Neural cell (in vitro differentiated cells): ENCODE data around the gene LZTS2. TPM values are rescaled to one million over a fixed set of nuclear protein-coding genes. Genes with fewer than 3 reads are reported as not detected.
A peak's percentile ranks its signal among the peaks of the same experiment; 100 is the strongest.

Source experiments
- H2AFZ ChIP-seq: fragments of 200-600, 300-800 bp; sonication (generic), shearing (Covaris generic); 2 replicates; pipeline ENCODE4 v1.6.0; 2014; ENCODE audit warnings: low read depth, mild to moderate bottlenecking, antibody characterized with exemption, low read length, moderate library complexity
- H3F3A ChIP-seq: fragments of 200-600 bp; shearing (Covaris generic); 2 replicates; pipeline ENCODE4 v1.6.1; 2016; ENCODE audit warnings: mild to moderate bottlenecking, moderate library complexity, mixed read lengths, antibody characterized with exemption, low read length; ENCODE audit not compliant: insufficient read depth, poor library complexity, severe bottlenecking
- H3K27ac ChIP-seq: fragments of 200-600, 300-800 bp; sonication (generic), shearing (Covaris generic); 2 replicates; pipeline ENCODE4 v1.5.1; 2014; ENCODE audit warnings: mild to moderate bottlenecking, low read length, moderate library complexity
- H3K27me3 ChIP-seq: fragments of 300-800, 200-600 bp; sonication (generic), shearing (Covaris generic); 2 replicates; pipeline ENCODE4 v1.6.0; 2014; ENCODE audit warnings: mild to moderate bottlenecking, low read depth, low read length, moderate library complexity; ENCODE audit not compliant: insufficient read depth
- H3K36me3 ChIP-seq: fragments of 300-800, 200-600 bp; sonication (generic), shearing (Covaris generic); 2 replicates; pipeline ENCODE4 v1.5.1; 2014; ENCODE audit warnings: mild to moderate bottlenecking, antibody characterized with exemption, low read length, moderate library complexity; ENCODE audit not compliant: insufficient read depth
- H3K4me2 ChIP-seq: fragments of 300-800, 200-600 bp; sonication (generic), shearing (Covaris generic); 2 replicates; pipeline ENCODE4 v1.6.0; 2014; ENCODE audit warnings: mild to moderate bottlenecking, low read length
- H3K4me3 ChIP-seq: fragments of 300-800, 200-600 bp; sonication (generic), shearing (Covaris generic); 2 replicates; pipeline ENCODE4 v1.5.1; 2014; ENCODE audit warnings: mild to moderate bottlenecking, low read length, moderate library complexity
- H3K79me2 ChIP-seq: fragments of 200-600 bp; shearing (Covaris generic); replicated peaks from 2 replicates; pipeline ENCODE4 v1.6.0; 2014; ENCODE audit warnings: mild to moderate bottlenecking, low read length, moderate library complexity; ENCODE audit not compliant: insufficient read depth
- H3K9ac ChIP-seq: fragments of 300-800, 200-600 bp; sonication (generic), shearing (Covaris generic); 2 replicates; pipeline ENCODE4 v1.6.1; 2016; ENCODE audit warnings: mild to moderate bottlenecking, low read length, mixed read lengths
- H3K9me2 ChIP-seq: fragments of 200-600 bp; shearing (Covaris generic); 2 replicates; pipeline ENCODE4 v1.6.1; 2016; ENCODE audit warnings: mild to moderate bottlenecking, low read length, mixed read lengths; ENCODE audit not compliant: insufficient read depth
- H3K9me3 ChIP-seq: fragments of 200-600, 300-800 bp; sonication (generic), shearing (Covaris generic); 2 replicates; pipeline ENCODE4 v1.6.1; 2016; ENCODE audit warnings: mild to moderate bottlenecking, mixed run types, low read length, moderate library complexity, mixed read lengths
- H4K20me1 ChIP-seq: fragments of 200-600 bp; shearing (Covaris generic); 2 replicates; pipeline ENCODE4 v1.6.1; 2016; ENCODE audit warnings: mild to moderate bottlenecking, mixed run types; ENCODE audit not compliant: insufficient read depth
- EP300 ChIP-seq: fragments of 450-650 bp; conservative IDR thresholded peaks from 2 replicates; pipeline ENCODE4 v1.6.1; 2014; ENCODE audit warnings: antibody characterized with exemption, mild to moderate bottlenecking, moderate library complexity; ENCODE audit not compliant: poor library complexity, severe bottlenecking
- MXI1 ChIP-seq: fragments of 450-650 bp; conservative IDR thresholded peaks from 2 replicates; pipeline ENCODE4 v1.6.1; 2014; ENCODE audit warnings: antibody characterized with exemption, mild to moderate bottlenecking; ENCODE audit not compliant: poor library complexity, severe bottlenecking
- POLR2AphosphoS5 ChIP-seq: IDR thresholded peaks from 2 replicates; pipeline ENCODE4 v1.6.1; 2012
- RAD21 ChIP-seq: fragments of 450-650 bp; conservative IDR thresholded peaks from 2 replicates; pipeline ENCODE4 v1.6.1; 2014; ENCODE audit warnings: antibody characterized with exemption, mild to moderate bottlenecking, moderate library complexity
- polyA plus RNA-seq: library from polyadenylated mRNA; depleted of rRNA; stranded (reverse); fragments of >200 nt; gene quantifications from 2 replicates; pipeline ENCODE4 v1.2.3, GENCODE V29; 2014
- TF ChIP-seq, protein P1 (sequence below): IDR thresholded peaks from 2 replicates; pipeline ENCODE4 v1.6.1; 2012; ENCODE audit warnings: borderline replicate concordance
- TF ChIP-seq, protein P2 (sequence below): fragments of 450-650 bp; IDR thresholded peaks from 2 replicates; pipeline ENCODE4 v1.5.1; 2014; ENCODE audit warnings: antibody characterized with exemption, mild to moderate bottlenecking, moderate library complexity; ENCODE audit not compliant: poor library complexity, severe bottlenecking

The LZTS2 gene
- polyA plus RNA-seq, 1 donor from 2014 or later: 40.1 TPM

DNA sequence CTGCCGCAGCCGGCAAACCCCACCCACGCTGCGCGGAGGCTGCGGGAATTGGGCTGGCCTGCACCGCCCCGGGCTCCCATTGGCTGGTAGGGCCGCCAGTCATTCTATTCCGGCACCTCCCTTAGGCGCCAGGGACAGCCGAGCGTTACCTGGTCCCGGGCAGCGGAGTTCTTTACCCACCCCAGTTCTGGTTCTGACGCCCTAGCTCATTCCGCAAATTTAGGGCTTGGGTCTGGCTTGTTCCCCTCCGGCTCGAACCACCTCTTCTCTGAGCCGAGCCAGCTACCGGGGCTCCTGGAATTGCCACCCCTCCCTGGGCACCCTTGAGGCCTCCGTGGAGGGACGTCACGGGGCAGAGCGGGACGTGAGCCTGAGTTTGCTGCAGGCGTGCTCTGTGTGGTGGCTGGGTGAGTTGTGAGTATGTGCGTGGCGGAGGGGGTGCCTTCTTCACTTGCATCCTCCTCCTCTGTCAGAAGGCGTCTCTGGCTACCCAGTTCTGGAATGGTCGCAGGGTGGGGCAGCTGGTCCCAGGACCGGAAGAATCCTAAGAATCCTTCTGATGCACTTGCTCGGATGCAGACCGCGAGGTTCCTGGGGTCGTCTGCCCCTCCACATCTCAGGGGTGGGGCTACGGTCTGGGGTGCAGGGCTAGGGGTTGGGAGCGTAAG is 31.7 kb downstream of the LZTS2 start, which contains the start of the genes PDZD7 and SFXN3:
PDZD7 (minus strand) TSS at position 2 of the 668 bp plus-strand sequence. CDS start 910 bp downstream, outside the sequence.
SFXN3 (plus strand) TSS at position 107 of the 668 bp plus-strand sequence. CDS start 3,461 bp downstream, outside the sequence.
- Histone ChIP-seq H3K4me2 (peak within 1 kb of the TSS; percentile 85), H3K27ac (peak within 1 kb of the TSS; percentile 51), H4K20me1 (no peaks in the 10 kb centered on the region), H3K9me3 (no peaks in the 10 kb centered on the region), H2AFZ (peak within 1 kb of the TSS; percentile 25), H3K36me3 (no peaks in the 10 kb centered on the region), H3K79me2 (no peaks in the 10 kb centered on the region), H3F3A (no peaks in the 10 kb centered on the region), H3K27me3 (peaks cover 54% of the 10 kb centered on the region), H3K9ac (peak within 1 kb of the TSS; percentile 79), H3K4me3 (peak within 1 kb of the TSS; percentile 78), H3K9me2 (no peaks in the 10 kb centered on the region)
- no peak for TF ChIP-seq EP300

DNA sequence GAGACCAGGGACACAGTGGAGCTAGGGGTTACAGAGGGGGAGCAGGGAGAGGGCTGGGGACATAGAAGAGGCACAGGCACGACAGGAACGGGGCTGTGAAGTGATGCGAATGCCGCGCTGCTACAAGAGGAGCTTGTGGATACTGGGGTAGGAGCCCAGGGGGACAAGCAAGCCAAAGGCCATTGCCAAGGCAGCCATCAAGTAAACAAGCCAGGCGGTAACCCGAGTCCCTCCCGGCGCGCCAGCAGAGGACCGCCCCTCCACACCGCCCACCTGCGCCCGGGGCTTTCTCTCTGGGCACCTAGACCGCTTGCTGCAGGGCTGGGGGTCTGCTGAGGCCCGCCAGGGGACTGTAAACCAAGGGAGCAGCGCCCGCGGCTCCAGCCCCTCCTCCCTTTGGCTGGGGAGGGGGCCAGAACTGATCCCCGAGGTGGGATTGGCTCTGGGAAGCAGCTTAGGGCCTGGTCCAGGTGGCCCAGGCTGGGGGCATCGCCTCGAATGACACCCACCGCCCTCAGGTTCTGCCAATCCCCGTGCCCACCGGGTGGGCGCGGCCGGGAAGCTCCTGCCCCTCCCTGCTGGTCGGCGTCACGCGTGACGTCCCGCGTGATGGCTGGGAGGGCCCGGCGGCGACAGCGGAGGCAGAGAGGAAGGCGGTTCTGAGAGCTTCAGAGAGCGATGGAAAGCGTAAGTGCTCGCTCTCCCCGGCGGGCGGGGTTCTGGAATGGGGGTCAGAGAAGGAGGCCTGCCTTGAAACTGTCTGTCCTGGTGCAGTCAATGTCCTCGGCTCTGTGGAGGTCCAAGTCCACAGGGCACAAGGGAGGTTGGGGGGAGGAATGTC is 32.4 kb downstream of the LZTS2 start:
- peak overlapping the region; percentile 85 for H3K4me2 ChIP-seq
- TF ChIP-seq RAD21 (peak; percentile 11), MXI1 (no peak), EP300 (peak; percentile 41), POLR2AphosphoS5 (peak; percentile 88)
- H3K27me3 ChIP-seq: peaks cover 54% of the 10 kb centered on the region
- H2AFZ ChIP-seq: peak overlapping the region; percentile 25
- no peaks in the 10 kb centered on the region for H3K9me2 ChIP-seq
- H4K20me1 ChIP-seq: no peaks in the 10 kb centered on the region
- H3F3A ChIP-seq: no peaks in the 10 kb centered on the region
- H3K79me2 ChIP-seq: no peaks in the 10 kb centered on the region
- no peaks in the 10 kb centered on the region for H3K9me3 ChIP-seq
- H3K36me3 ChIP-seq: no peaks in the 10 kb centered on the region
- H3K27ac ChIP-seq: peak overlapping the region; percentile 51
- H3K4me3 ChIP-seq: peak overlapping the region; percentile 78
- H3K9ac ChIP-seq: peak overlapping the region; percentile 79

DNA sequence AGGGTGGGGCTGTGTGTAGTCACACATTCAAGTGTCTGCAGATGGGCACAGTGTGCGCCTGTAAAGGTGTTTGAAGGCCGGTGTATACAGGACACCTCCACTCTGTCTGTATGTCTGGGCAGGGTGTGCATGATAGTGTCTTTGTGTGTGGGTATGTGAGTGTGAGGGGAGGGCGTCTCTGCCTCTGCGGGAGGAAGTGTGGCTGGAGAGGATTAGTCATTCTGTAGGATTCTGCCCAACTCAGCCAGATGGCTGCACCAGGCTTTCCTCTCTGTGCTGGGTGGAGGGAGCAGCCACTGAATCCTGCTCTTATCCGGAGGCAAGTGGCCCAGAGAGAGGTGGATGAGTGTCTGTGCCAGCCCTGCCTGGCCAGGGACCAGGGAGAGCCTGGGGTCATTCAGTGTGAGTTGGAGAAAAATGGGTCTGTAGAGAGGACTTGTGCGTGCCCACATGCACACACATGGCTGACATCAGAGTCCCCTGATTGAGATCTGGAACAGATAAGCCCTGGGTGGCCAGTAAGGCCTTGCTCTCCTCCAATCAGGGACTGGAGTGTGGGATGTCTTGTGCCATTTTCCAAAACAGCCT is 33.1 kb downstream of the LZTS2 start:
- Histone ChIP-seq H3K27ac (peak overlapping the region; percentile 51), H3K9ac (peak overlapping the region; percentile 79), H3K4me3 (peak overlapping the region; percentile 78), H3K27me3 (peaks cover 49% of the 10 kb centered on the region), H3K79me2 (no peaks in the 10 kb centered on the region), H3K4me2 (peak overlapping the region; percentile 85), H3F3A (no peaks in the 10 kb centered on the region), H2AFZ (peak overlapping the region; percentile 18), H3K9me2 (no peaks in the 10 kb centered on the region), H3K9me3 (no peaks in the 10 kb centered on the region), H3K36me3 (no peaks in the 10 kb centered on the region), H4K20me1 (no peaks in the 10 kb centered on the region)
- TF ChIP-seq EP300: no peak
- TF ChIP-seq, protein P1, sequence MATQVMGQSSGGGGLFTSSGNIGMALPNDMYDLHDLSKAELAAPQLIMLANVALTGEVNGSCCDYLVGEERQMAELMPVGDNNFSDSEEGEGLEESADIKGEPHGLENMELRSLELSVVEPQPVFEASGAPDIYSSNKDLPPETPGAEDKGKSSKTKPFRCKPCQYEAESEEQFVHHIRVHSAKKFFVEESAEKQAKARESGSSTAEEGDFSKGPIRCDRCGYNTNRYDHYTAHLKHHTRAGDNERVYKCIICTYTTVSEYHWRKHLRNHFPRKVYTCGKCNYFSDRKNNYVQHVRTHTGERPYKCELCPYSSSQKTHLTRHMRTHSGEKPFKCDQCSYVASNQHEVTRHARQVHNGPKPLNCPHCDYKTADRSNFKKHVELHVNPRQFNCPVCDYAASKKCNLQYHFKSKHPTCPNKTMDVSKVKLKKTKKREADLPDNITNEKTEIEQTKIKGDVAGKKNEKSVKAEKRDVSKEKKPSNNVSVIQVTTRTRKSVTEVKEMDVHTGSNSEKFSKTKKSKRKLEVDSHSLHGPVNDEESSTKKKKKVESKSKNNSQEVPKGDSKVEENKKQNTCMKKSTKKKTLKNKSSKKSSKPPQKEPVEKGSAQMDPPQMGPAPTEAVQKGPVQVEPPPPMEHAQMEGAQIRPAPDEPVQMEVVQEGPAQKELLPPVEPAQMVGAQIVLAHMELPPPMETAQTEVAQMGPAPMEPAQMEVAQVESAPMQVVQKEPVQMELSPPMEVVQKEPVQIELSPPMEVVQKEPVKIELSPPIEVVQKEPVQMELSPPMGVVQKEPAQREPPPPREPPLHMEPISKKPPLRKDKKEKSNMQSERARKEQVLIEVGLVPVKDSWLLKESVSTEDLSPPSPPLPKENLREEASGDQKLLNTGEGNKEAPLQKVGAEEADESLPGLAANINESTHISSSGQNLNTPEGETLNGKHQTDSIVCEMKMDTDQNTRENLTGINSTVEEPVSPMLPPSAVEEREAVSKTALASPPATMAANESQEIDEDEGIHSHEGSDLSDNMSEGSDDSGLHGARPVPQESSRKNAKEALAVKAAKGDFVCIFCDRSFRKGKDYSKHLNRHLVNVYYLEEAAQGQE: no peak
- TF ChIP-seq, protein P2, sequence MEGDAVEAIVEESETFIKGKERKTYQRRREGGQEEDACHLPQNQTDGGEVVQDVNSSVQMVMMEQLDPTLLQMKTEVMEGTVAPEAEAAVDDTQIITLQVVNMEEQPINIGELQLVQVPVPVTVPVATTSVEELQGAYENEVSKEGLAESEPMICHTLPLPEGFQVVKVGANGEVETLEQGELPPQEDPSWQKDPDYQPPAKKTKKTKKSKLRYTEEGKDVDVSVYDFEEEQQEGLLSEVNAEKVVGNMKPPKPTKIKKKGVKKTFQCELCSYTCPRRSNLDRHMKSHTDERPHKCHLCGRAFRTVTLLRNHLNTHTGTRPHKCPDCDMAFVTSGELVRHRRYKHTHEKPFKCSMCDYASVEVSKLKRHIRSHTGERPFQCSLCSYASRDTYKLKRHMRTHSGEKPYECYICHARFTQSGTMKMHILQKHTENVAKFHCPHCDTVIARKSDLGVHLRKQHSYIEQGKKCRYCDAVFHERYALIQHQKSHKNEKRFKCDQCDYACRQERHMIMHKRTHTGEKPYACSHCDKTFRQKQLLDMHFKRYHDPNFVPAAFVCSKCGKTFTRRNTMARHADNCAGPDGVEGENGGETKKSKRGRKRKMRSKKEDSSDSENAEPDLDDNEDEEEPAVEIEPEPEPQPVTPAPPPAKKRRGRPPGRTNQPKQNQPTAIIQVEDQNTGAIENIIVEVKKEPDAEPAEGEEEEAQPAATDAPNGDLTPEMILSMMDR: no peak
